GM12878 (cell line): Measurements from ENCODE around the gene COL4A2. TPM values are rescaled to one million over a fixed set of nuclear protein-coding genes. Genes with fewer than 3 reads are reported as not detected.

ENCODE experiments used
- ATAC-seq: fragments of 200-7000 bp; cut with Tn5 transposase; 3 replicates; pipeline ENCODE4 v1.9.1; 2020; ENCODE audit warnings: mild to moderate bottlenecking, moderate library complexity
- BruUV-seq: library from RNA; stranded (reverse); fragments of 400-500 nt; replicated peaks from 2 replicates; lab custom pipeline; 2021; lab: Mats Ljungman, UMichigan
- CTCF ChIA-PET: fragments of 300-600 bp; sonication (Branson Sonifier 250); formaldehyde crosslinking; extraction: SDS; loops from one replicate; lab custom pipeline; 2021; ENCODE audit warnings: inconsistent platforms; lab: Yijun Ruan, JAX
- POLR2A ChIA-PET: fragments of 350-600 bp; formaldehyde crosslinking; extraction: SDS; loops from one replicate; lab custom pipeline; 2021; ENCODE audit warnings: inconsistent platforms; lab: Charles Lee
- RAD21 ChIA-PET: fragments of 300-600 bp; sonication (Branson Sonifier 250); formaldehyde crosslinking; loops from one replicate; lab custom pipeline; 2023; ENCODE audit warnings: antibody characterized with exemption; ENCODE audit not compliant: unreplicated experiment; lab: Charles Lee
- SMC1A ChIA-PET: fragments of 300-600 bp; sonication (Branson Sonifier 250); formaldehyde crosslinking; loops from one replicate; lab custom pipeline; 2023; ENCODE audit not compliant: unreplicated experiment, uncharacterized antibody; lab: Charles Lee
- DNase-seq: peaks from one replicate; pipeline ENCODE4 v3.0.0-alpha.2; 2011; ENCODE audit warnings: low read depth, low spot score
- FAIRE-seq: peaks from 3 replicates; lab custom pipeline; 2011; peaks lifted over from hg19 to GRCh38; lab: Jason Lieb, UNC
- H2AFZ ChIP-seq: 2 replicates; pipeline ENCODE4 v1.6.0; 2011; ENCODE audit warnings: low read depth, low read length, control low read depth; ENCODE audit not compliant: control insufficient read depth
- H3K27ac ChIP-seq: 2 replicates; pipeline ENCODE4 v1.5.1; 2011; ENCODE audit warnings: control low read depth; ENCODE audit not compliant: control insufficient read depth, insufficient read depth
- H3K27me3 ChIP-seq, 2 experiments: replicated peaks in 1 of 2; 2 replicates each; pipeline versions ENCODE4 v1.6.0 to v1.6.1; 2011; ENCODE audit warnings: low read length in 1 of 2; ENCODE audit not compliant: control insufficient read depth in 2 of 2, insufficient read depth in 2 of 2
- H3K36me3 ChIP-seq, 2 experiments: 2 replicates each; pipeline ENCODE4 v1.5.1; 2011; ENCODE audit warnings: low read length in 1 of 2; ENCODE audit not compliant: control insufficient read depth in 2 of 2, insufficient read depth in 2 of 2
- H3K4me1 ChIP-seq: 2 replicates; pipeline ENCODE4 v1.6.1; 2011; ENCODE audit warnings: mild to moderate bottlenecking, low read length, moderate library complexity, mixed read lengths; ENCODE audit not compliant: control insufficient read depth, insufficient read depth
- H3K4me2 ChIP-seq: 2 replicates; pipeline ENCODE4 v1.6.0; 2011; ENCODE audit warnings: control low read depth; ENCODE audit not compliant: control insufficient read depth, insufficient read depth
- H3K4me3 ChIP-seq: fragments of 200-600 bp; sonication (generic); 2 replicates; pipeline ENCODE4 v1.5.1; 2016
- H3K79me2 ChIP-seq: 2 replicates; pipeline ENCODE4 v1.6.0; 2011; ENCODE audit warnings: low read length; ENCODE audit not compliant: control insufficient read depth, insufficient read depth
- H3K9ac ChIP-seq: 2 replicates; pipeline ENCODE4 v1.8.0; 2011; ENCODE audit warnings: low read length, control low read depth, mixed read lengths; ENCODE audit not compliant: control insufficient read depth, insufficient read depth
- H3K9me3 ChIP-seq: replicated peaks from 3 replicates; pipeline ENCODE4 v1.5.1; 2011; ENCODE audit warnings: mild to moderate bottlenecking, low read length; ENCODE audit not compliant: control insufficient read depth, insufficient read depth
- H4K20me1 ChIP-seq: 2 replicates; pipeline ENCODE4 v1.6.0; 2011; ENCODE audit not compliant: control insufficient read depth, insufficient read depth
- CTCF ChIP-seq, 3 experiments: IDR thresholded peaks in 2 of 3; conservative IDR thresholded peaks in 1 of 3; 2 replicates each; pipeline ENCODE4 v1.5.1; 2011; ENCODE audit warnings: low read depth in 3 of 3, low read length in 3 of 3, mild to moderate bottlenecking in 3 of 3, control low read depth in 2 of 3, moderate library complexity in 2 of 3, inconsistent platforms in 1 of 3, mixed read lengths in 1 of 3; ENCODE audit not compliant: control insufficient read depth in 2 of 3, insufficient read depth in 1 of 3; ENCODE audit errors: extremely low read depth in 1 of 3
- ESRRA ChIP-seq: IDR thresholded peaks from 2 replicates; pipeline ENCODE4 v1.6.1; 2012; ENCODE audit warnings: mild to moderate bottlenecking, low read length, improper control_type of control experiment
- FOXM1 ChIP-seq: IDR thresholded peaks from 2 replicates; pipeline ENCODE4 v1.6.1; 2012; ENCODE audit warnings: low read depth, mild to moderate bottlenecking, inconsistent platforms, low read length, moderate library complexity
- MLLT1 ChIP-seq: fragments of 450-650 bp; IDR thresholded peaks from 2 replicates; pipeline ENCODE4 v1.6.1; 2016; ENCODE audit warnings: mild to moderate bottlenecking
- POLR2AphosphoS2 ChIP-seq: IDR thresholded peaks from 2 replicates; pipeline ENCODE4 v1.6.1; 2011; ENCODE audit warnings: low read depth, mild to moderate bottlenecking, low read length, improper control_type of control experiment, moderate library complexity
- RAD21 ChIP-seq: IDR thresholded peaks from 2 replicates; pipeline ENCODE4 v1.6.1; 2011; ENCODE audit warnings: mild to moderate bottlenecking, low read depth, low read length, moderate library complexity; ENCODE audit not compliant: insufficient read depth
- RFX5 ChIP-seq: IDR thresholded peaks from 2 replicates; pipeline ENCODE4 v1.6.1; 2011; ENCODE audit warnings: low read depth, low read length, improper control_type of control experiment
- SIX5 ChIP-seq: IDR thresholded peaks from 2 replicates; pipeline ENCODE4 v1.6.1; 2011; ENCODE audit warnings: mild to moderate bottlenecking, low read depth, low read length, moderate library complexity; ENCODE audit not compliant: severe bottlenecking
- SP1 ChIP-seq: IDR thresholded peaks from one replicate; pipeline ENCODE4 v1.6.1; 2011; ENCODE audit warnings: low read depth, low read length
- ZBTB4 ChIP-seq: fragments of 450-650 bp; formaldehyde crosslinking; IDR thresholded peaks from 2 replicates; pipeline ENCODE4 v1.4.0; 2022; ENCODE audit warnings: mild to moderate bottlenecking, moderate library complexity
- WGBS: methylation state at CpG from one replicate; pipeline ENCODE4 v1.1.6; 2016; ENCODE audit warnings: low lambda C conversion rate; ENCODE audit not compliant: insufficient replicate concordance, insufficient coverage; ENCODE audit errors: missing lambda C conversion rate; 5-methylcytosine and 5-hydroxymethylcytosine counted together
- in situ Hi-C: fragments of 300-500 bp; cut with MboI; formaldehyde crosslinking; loops from 9 replicates; pipeline ENCODE4 v1.14.3; 2018; ENCODE audit warnings: mixed read lengths
- intact Hi-C: fragments of 100-400 bp; cut with micrococcal nuclease; formaldehyde crosslinking; loops from one replicate; pipeline ENCODE4 v1.14.2; 2022; ENCODE audit not compliant: unreplicated experiment
- polyA plus RNA-seq, 11 experiments: library from polyadenylated mRNA; depleted of rRNA in 4 of 11; unstranded in 6 of 11; stranded (reverse) in 5 of 11; fragments of >200 nt; fragmentation: Nextera tagmentation in 4 of 11; fragmentation: Illumina TruSeq in 1 of 11; extraction: Ambion mirVana in 4 of 11; extraction: Trizol in 1 of 11; gene quantifications; 1 replicate in 1 of 11; 2 replicates in 10 of 11; pipeline versions ENCODE4 v1.2.1 to v1.2.3, GENCODE V29; 2011 to 2016; ENCODE audit warnings: inconsistent platforms in 2 of 11, missing spikeins in 2 of 11, low read depth in 1 of 11
- total RNA-seq, 4 experiments: library from RNA; depleted of rRNA in 3 of 4; stranded (reverse); fragments of >200 nt in 3 of 4; fragmentation: Illumina TruSeq in 1 of 4; extraction: Trizol in 1 of 4; gene quantifications; 2 replicates each; pipeline versions ENCODE4 v1.2.1 to v1.2.3, GENCODE V29; 2013 to 2021
- TF ChIP-seq, protein P1 (sequence below): IDR thresholded peaks from 2 replicates; pipeline ENCODE4 v1.6.1; 2011; ENCODE audit warnings: borderline replicate concordance, low read depth, mild to moderate bottlenecking, moderate library complexity, low read length; ENCODE audit not compliant: insufficient read depth, poor library complexity, severe bottlenecking

The COL4A2 gene
- total and polyA plus RNA-seq, 10 of the 15 experiments (the other 5 are each of a cell fraction or from before 2014, with no cell fraction given): 0.16 to 1.6 (median 0.62) TPM; not detected in 3

DNA sequence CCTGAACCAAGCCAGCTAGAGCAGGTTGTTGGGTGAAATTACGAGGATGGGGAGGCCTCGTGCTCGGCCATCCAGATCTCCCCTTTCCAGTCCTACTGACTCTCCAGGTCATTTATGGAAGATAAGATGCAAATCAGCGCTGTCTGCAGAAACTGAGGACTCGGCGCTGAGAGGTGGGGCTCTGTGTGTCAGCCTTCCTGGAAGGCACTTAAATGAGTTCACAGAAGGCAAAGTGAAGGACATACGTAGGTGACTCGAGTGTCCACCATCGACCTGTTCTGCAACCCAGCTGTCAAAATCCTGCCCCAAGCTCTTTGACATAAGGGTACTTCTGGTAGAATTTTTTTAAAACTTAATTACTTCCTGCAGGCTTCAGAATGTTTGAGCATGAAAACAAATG lies 168.0 kb downstream of the COL4A2 start:
- no peaks in the 10 kb centered on the region for H3K9me3 ChIP-seq
- no peak overlapping the region for H3K27ac ChIP-seq
- in situ Hi-C loops (no loop called here), intact Hi-C loops (loop anchor here (10.0 kb wide), 2 partner anchors 440 to 570 kb away; partner anchors contain the start of gene ANKRD10)
- no peaks in the 10 kb centered on the region for H4K20me1 ChIP-seq
- TF ChIP-seq SP1: no peak
- no peak for TF ChIP-seq POLR2AphosphoS2
- TF ChIP-seq, protein P1, sequence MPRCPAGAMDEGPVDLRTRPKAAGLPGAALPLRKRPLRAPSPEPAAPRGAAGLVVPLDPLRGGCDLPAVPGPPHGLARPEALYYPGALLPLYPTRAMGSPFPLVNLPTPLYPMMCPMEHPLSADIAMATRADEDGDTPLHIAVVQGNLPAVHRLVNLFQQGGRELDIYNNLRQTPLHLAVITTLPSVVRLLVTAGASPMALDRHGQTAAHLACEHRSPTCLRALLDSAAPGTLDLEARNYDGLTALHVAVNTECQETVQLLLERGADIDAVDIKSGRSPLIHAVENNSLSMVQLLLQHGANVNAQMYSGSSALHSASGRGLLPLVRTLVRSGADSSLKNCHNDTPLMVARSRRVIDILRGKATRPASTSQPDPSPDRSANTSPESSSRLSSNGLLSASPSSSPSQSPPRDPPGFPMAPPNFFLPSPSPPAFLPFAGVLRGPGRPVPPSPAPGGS: no peak
- TF ChIP-seq CTCF (IDR thresholded peaks at IDR 0.05 in 2 of 3, conservative IDR thresholded peaks at IDR 0.05 in 1 of 3; ENCODE audit: control insufficient read depth in 2 of 3, extremely low read depth in 1 of 3, insufficient read depth in 1 of 3, low read depth in 3 of 3, low read length in 3 of 3): no peak
- TF ChIP-seq MLLT1: no peak
- no peak for TF ChIP-seq RFX5
- TF ChIP-seq SIX5: no peak
- no peak for TF ChIP-seq FOXM1
- TF ChIP-seq RAD21: no peak
- TF ChIP-seq ESRRA: no peak
- no peak for TF ChIP-seq ZBTB4 (CRISPR knock-in tag)
- ChIA-PET CTCF (interaction anchor here (0.7 to 1.5 kb wide), 3 partner anchors 13 to 118 kb away, joined by 3 to 5 read pairs (median 3); no protein-coding TSS in a partner anchor), SMC1A (no interaction called here), RAD21 (no interaction called here), POLR2A (interaction anchor here (0.6 kb wide), 1 partner anchor 87 kb away, joined by 7 read pairs; no protein-coding TSS in a partner anchor)
- H3K4me2 ChIP-seq: no peak overlapping the region
- no peak overlapping the region for H2AFZ ChIP-seq
- no peaks in the 10 kb centered on the region for H3K36me3 ChIP-seq
- 66% methylated on average over 9 of the region's 9 CpGs for WGBS
- FAIRE-seq (no peak), DNase-seq (no peak), ATAC-seq (no peak)
- H3K4me1 ChIP-seq: peaks cover 36% of the 10 kb centered on the region
- no peaks in the 10 kb centered on the region for H3K27me3 ChIP-seq
- no peak overlapping the region for H3K9ac ChIP-seq
- no peak overlapping the region for H3K4me3 ChIP-seq
- no peaks in the 10 kb centered on the region for H3K79me2 ChIP-seq
- BruUV-seq: no TSS peak
